Neural cell (in vitro differentiated cells): Measurements from ENCODE around the gene ZCCHC17. TPM values are rescaled to one million over a fixed set of nuclear protein-coding genes. Genes with fewer than 3 reads are reported as not detected.

Source experiments
- H2AFZ ChIP-seq: fragments of 200-600, 300-800 bp; sonication (generic), shearing (Covaris generic); 2 replicates; pipeline ENCODE4 v1.6.0; 2014; ENCODE audit warnings: low read depth, mild to moderate bottlenecking, antibody characterized with exemption, low read length, moderate library complexity
- H3F3A ChIP-seq: fragments of 200-600 bp; shearing (Covaris generic); 2 replicates; pipeline ENCODE4 v1.6.1; 2016; ENCODE audit warnings: mild to moderate bottlenecking, moderate library complexity, mixed read lengths, antibody characterized with exemption, low read length; ENCODE audit not compliant: insufficient read depth, poor library complexity, severe bottlenecking
- H3K27ac ChIP-seq: fragments of 200-600, 300-800 bp; sonication (generic), shearing (Covaris generic); 2 replicates; pipeline ENCODE4 v1.5.1; 2014; ENCODE audit warnings: mild to moderate bottlenecking, low read length, moderate library complexity
- H3K27me3 ChIP-seq: fragments of 300-800, 200-600 bp; sonication (generic), shearing (Covaris generic); 2 replicates; pipeline ENCODE4 v1.6.0; 2014; ENCODE audit warnings: mild to moderate bottlenecking, low read depth, low read length, moderate library complexity; ENCODE audit not compliant: insufficient read depth
- H3K36me3 ChIP-seq: fragments of 300-800, 200-600 bp; sonication (generic), shearing (Covaris generic); 2 replicates; pipeline ENCODE4 v1.5.1; 2014; ENCODE audit warnings: mild to moderate bottlenecking, antibody characterized with exemption, low read length, moderate library complexity; ENCODE audit not compliant: insufficient read depth
- H3K4me2 ChIP-seq: fragments of 300-800, 200-600 bp; sonication (generic), shearing (Covaris generic); 2 replicates; pipeline ENCODE4 v1.6.0; 2014; ENCODE audit warnings: mild to moderate bottlenecking, low read length
- H3K4me3 ChIP-seq: fragments of 300-800, 200-600 bp; sonication (generic), shearing (Covaris generic); 2 replicates; pipeline ENCODE4 v1.5.1; 2014; ENCODE audit warnings: mild to moderate bottlenecking, low read length, moderate library complexity
- H3K79me2 ChIP-seq: fragments of 200-600 bp; shearing (Covaris generic); replicated peaks from 2 replicates; pipeline ENCODE4 v1.6.0; 2014; ENCODE audit warnings: mild to moderate bottlenecking, low read length, moderate library complexity; ENCODE audit not compliant: insufficient read depth
- H3K9ac ChIP-seq: fragments of 300-800, 200-600 bp; sonication (generic), shearing (Covaris generic); 2 replicates; pipeline ENCODE4 v1.6.1; 2016; ENCODE audit warnings: mild to moderate bottlenecking, low read length, mixed read lengths
- H3K9me2 ChIP-seq: fragments of 200-600 bp; shearing (Covaris generic); 2 replicates; pipeline ENCODE4 v1.6.1; 2016; ENCODE audit warnings: mild to moderate bottlenecking, low read length, mixed read lengths; ENCODE audit not compliant: insufficient read depth
- H3K9me3 ChIP-seq: fragments of 200-600, 300-800 bp; sonication (generic), shearing (Covaris generic); 2 replicates; pipeline ENCODE4 v1.6.1; 2016; ENCODE audit warnings: mild to moderate bottlenecking, mixed run types, low read length, moderate library complexity, mixed read lengths
- H4K20me1 ChIP-seq: fragments of 200-600 bp; shearing (Covaris generic); 2 replicates; pipeline ENCODE4 v1.6.1; 2016; ENCODE audit warnings: mild to moderate bottlenecking, mixed run types; ENCODE audit not compliant: insufficient read depth
- EP300 ChIP-seq: fragments of 450-650 bp; conservative IDR thresholded peaks from 2 replicates; pipeline ENCODE4 v1.6.1; 2014; ENCODE audit warnings: antibody characterized with exemption, mild to moderate bottlenecking, moderate library complexity; ENCODE audit not compliant: poor library complexity, severe bottlenecking
- EZH2 ChIP-seq: fragments of 200-600, 300-800 bp; shearing (Covaris generic), sonication (generic); IDR thresholded peaks from 2 replicates; pipeline ENCODE4 v1.6.1; 2014; ENCODE audit warnings: antibody characterized with exemption, low read length, borderline replicate concordance, mild to moderate bottlenecking; ENCODE audit not compliant: insufficient read depth, poor library complexity, severe bottlenecking
- MXI1 ChIP-seq: fragments of 450-650 bp; conservative IDR thresholded peaks from 2 replicates; pipeline ENCODE4 v1.6.1; 2014; ENCODE audit warnings: antibody characterized with exemption, mild to moderate bottlenecking; ENCODE audit not compliant: poor library complexity, severe bottlenecking
- POLR2AphosphoS5 ChIP-seq: IDR thresholded peaks from 2 replicates; pipeline ENCODE4 v1.6.1; 2012
- RAD21 ChIP-seq: fragments of 450-650 bp; conservative IDR thresholded peaks from 2 replicates; pipeline ENCODE4 v1.6.1; 2014; ENCODE audit warnings: antibody characterized with exemption, mild to moderate bottlenecking, moderate library complexity
- SMC3 ChIP-seq: fragments of 450-650 bp; conservative IDR thresholded peaks from 2 replicates; pipeline ENCODE4 v1.6.1; 2014; ENCODE audit warnings: antibody characterized with exemption, mild to moderate bottlenecking, moderate library complexity; ENCODE audit not compliant: poor library complexity
- TAF1 ChIP-seq: IDR thresholded peaks from 2 replicates; pipeline ENCODE4 v1.6.1; 2012; ENCODE audit warnings: low read depth
- polyA plus RNA-seq: library from polyadenylated mRNA; depleted of rRNA; stranded (reverse); fragments of >200 nt; gene quantifications from 2 replicates; pipeline ENCODE4 v1.2.3, GENCODE V29; 2014
- TF ChIP-seq, protein P1 (sequence below): IDR thresholded peaks from 2 replicates; pipeline ENCODE4 v1.6.1; 2012; ENCODE audit warnings: borderline replicate concordance
- TF ChIP-seq, protein P2 (sequence below): fragments of 450-650 bp; IDR thresholded peaks from 2 replicates; pipeline ENCODE4 v1.5.1; 2014; ENCODE audit warnings: antibody characterized with exemption, mild to moderate bottlenecking, moderate library complexity; ENCODE audit not compliant: poor library complexity, severe bottlenecking

The ZCCHC17 gene
- polyA plus RNA-seq, 1 donor from 2014 or later = 146 TPM

DNA sequence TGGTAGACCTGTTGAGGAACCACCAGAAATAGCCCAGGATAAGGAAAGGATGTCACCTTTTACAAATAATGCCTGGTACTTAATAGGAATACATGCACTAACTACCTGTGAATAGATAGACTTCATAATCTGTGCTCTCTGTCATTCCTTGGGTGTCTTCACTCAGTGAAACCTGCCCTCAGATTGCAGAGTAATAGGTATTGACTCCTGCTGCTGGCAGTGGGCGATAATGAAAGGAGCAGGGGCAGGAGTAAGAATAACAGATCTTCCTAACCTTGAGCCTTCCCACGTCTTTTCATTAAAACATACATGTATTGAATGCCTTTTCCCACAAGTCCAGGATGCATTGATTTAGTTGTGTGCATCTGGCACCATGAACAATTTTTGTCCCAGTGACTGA, 59.6 kb downstream of the ZCCHC17 start:
- no peak overlapping the region for H3K27ac ChIP-seq
- H3K79me2 ChIP-seq = no peaks in the 10 kb centered on the region
- H3K36me3 ChIP-seq = no peaks in the 10 kb centered on the region
- no peaks in the 10 kb centered on the region for H3K9me3 ChIP-seq
- H3K4me3 ChIP-seq = no peak overlapping the region
- H3K4me2 ChIP-seq = no peak overlapping the region
- H2AFZ ChIP-seq = no peak overlapping the region
- TF ChIP-seq POLR2AphosphoS5 (no peak), EP300 (no peak), EZH2 (no peak), SMC3 (no peak), RAD21 (no peak), MXI1 (no peak), TAF1 (no peak)
- TF ChIP-seq, protein P1, sequence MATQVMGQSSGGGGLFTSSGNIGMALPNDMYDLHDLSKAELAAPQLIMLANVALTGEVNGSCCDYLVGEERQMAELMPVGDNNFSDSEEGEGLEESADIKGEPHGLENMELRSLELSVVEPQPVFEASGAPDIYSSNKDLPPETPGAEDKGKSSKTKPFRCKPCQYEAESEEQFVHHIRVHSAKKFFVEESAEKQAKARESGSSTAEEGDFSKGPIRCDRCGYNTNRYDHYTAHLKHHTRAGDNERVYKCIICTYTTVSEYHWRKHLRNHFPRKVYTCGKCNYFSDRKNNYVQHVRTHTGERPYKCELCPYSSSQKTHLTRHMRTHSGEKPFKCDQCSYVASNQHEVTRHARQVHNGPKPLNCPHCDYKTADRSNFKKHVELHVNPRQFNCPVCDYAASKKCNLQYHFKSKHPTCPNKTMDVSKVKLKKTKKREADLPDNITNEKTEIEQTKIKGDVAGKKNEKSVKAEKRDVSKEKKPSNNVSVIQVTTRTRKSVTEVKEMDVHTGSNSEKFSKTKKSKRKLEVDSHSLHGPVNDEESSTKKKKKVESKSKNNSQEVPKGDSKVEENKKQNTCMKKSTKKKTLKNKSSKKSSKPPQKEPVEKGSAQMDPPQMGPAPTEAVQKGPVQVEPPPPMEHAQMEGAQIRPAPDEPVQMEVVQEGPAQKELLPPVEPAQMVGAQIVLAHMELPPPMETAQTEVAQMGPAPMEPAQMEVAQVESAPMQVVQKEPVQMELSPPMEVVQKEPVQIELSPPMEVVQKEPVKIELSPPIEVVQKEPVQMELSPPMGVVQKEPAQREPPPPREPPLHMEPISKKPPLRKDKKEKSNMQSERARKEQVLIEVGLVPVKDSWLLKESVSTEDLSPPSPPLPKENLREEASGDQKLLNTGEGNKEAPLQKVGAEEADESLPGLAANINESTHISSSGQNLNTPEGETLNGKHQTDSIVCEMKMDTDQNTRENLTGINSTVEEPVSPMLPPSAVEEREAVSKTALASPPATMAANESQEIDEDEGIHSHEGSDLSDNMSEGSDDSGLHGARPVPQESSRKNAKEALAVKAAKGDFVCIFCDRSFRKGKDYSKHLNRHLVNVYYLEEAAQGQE = no peak
- TF ChIP-seq, protein P2, sequence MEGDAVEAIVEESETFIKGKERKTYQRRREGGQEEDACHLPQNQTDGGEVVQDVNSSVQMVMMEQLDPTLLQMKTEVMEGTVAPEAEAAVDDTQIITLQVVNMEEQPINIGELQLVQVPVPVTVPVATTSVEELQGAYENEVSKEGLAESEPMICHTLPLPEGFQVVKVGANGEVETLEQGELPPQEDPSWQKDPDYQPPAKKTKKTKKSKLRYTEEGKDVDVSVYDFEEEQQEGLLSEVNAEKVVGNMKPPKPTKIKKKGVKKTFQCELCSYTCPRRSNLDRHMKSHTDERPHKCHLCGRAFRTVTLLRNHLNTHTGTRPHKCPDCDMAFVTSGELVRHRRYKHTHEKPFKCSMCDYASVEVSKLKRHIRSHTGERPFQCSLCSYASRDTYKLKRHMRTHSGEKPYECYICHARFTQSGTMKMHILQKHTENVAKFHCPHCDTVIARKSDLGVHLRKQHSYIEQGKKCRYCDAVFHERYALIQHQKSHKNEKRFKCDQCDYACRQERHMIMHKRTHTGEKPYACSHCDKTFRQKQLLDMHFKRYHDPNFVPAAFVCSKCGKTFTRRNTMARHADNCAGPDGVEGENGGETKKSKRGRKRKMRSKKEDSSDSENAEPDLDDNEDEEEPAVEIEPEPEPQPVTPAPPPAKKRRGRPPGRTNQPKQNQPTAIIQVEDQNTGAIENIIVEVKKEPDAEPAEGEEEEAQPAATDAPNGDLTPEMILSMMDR = no peak
- no peaks in the 10 kb centered on the region for H3K27me3 ChIP-seq
- no peak overlapping the region for H3K9ac ChIP-seq
- H3F3A ChIP-seq = no peaks in the 10 kb centered on the region
- H3K9me2 ChIP-seq = no peaks in the 10 kb centered on the region
- H4K20me1 ChIP-seq = no peaks in the 10 kb centered on the region

DNA sequence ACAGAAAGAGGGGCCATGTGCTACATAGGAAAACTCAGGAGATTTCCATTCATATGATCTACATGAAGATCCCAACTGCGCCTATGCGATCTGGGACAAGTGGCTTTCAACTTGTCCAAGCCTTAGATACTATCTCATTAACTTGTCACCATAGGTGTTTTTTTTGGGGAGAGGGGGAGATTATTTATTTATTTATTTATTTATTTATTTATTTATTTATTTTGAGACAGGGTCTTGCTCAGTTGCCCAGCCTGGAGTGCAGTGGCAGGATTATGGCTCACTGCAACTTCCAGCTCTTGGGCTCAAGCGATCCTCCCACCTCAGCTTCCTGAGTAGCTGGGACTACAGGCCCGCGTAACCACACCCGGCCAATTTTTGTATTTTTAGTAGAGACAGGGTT, 64.8 kb downstream of the ZCCHC17 start:
- Histone ChIP-seq H2AFZ (no peak overlapping the region), H3K4me2 (no peak overlapping the region), H3K27ac (no peak overlapping the region), H3K36me3 (no peaks in the 10 kb centered on the region), H4K20me1 (no peaks in the 10 kb centered on the region), H3K27me3 (no peaks in the 10 kb centered on the region), H3K9me3 (no peaks in the 10 kb centered on the region), H3K9me2 (no peaks in the 10 kb centered on the region), H3K4me3 (no peak overlapping the region), H3F3A (no peaks in the 10 kb centered on the region), H3K79me2 (no peaks in the 10 kb centered on the region), H3K9ac (no peak overlapping the region)
- TF ChIP-seq EP300 (no peak), SMC3 (no peak), RAD21 (no peak), EZH2 (no peak), TAF1 (no peak), POLR2AphosphoS5 (no peak), MXI1 (no peak)
- TF ChIP-seq, protein P1 = no peak
- TF ChIP-seq, protein P2 = no peak
